GM19193 (cell line): ENCODE data around the gene MYD88.

Experiments
- POLR2A ChIP-seq: IDR thresholded peaks from 4 replicates; pipeline ENCODE4 v1.6.1; 2011; ENCODE audit not compliant: insufficient read depth, insufficient read length; ENCODE audit errors: extremely low read depth

MYD88 gene

DNA sequence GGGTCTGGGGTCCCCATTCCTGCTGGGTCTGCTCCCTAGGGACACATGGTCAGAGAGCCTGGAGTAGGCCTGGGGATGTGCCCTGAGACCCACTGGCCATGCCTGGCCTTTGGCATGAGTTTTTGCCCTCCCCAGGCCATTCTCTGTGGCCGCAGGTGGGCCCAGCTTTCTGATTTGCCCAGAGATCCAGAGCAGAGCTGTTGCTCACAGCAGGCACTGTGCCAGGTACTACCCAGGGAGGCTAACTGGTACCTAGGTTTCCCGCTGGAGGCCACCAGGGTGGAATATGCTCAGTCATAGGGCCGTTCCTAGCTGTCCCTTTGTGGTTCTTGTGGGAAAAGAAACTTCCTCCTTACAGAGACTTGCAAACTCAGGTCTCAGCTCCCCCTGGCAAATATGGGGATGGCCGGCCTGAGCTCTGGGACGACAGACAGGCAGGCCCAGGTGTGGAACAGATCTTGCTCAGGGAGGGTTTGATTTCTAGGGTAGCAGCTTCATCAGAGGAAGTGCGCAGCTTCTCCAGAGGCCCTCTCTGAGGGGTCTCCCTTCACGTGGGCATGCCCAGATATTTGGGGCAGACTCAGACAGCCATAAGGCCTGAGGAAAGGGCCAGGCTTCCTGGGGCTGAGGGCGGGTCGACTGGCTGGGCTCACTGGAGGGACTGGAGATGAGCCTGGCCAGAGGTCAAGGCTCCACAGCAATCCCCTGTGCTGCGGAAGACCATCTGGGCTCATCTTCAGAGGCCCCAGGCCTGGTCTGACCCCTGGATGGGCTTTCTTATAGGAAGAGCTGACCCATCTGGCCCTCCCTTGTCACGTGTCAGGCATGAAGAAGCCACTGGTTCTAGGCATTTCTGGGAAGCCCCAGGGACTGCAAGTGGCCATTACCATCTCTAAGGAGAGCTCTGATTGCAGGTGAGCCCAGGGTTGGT lies 29.5 kb upstream of the MYD88 start:
- TF ChIP-seq POLR2A = no peak

DNA sequence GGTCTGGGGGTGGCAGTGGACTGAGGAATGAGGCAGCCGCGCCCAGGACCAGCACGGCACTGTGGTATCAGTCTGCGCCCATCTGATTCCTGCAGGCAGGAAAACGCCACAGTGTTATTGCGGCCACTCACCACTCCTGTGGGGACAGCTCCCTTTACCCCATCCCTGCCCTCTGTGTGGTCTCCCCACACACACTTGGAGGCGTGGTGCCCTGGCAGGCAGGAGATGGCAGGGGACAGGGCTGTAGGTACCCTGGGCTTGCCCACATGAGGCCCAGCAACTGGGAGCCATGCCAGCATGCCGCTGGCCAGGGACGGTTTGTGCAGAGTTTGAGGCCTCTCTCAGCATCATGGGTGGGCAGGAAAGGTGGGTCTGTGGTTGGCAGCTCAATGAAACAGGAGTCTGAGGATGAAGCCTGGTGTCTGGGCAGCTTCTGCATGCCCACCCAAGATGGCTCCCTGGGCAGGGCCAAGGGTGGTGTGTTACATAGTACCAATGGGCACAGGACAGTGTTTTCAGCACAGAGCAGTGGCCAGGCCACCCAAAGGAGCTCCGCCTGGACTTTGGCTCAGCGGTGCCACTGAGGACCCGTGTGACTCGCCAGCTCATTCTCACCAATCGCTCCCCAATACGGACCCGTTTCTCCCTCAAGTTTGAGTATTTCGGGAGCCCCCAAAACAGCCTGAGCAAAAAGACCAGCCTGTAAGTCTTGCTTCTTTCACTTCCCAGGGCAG lies 28.7 kb upstream of the MYD88 start:
- no peak for TF ChIP-seq POLR2A

DNA sequence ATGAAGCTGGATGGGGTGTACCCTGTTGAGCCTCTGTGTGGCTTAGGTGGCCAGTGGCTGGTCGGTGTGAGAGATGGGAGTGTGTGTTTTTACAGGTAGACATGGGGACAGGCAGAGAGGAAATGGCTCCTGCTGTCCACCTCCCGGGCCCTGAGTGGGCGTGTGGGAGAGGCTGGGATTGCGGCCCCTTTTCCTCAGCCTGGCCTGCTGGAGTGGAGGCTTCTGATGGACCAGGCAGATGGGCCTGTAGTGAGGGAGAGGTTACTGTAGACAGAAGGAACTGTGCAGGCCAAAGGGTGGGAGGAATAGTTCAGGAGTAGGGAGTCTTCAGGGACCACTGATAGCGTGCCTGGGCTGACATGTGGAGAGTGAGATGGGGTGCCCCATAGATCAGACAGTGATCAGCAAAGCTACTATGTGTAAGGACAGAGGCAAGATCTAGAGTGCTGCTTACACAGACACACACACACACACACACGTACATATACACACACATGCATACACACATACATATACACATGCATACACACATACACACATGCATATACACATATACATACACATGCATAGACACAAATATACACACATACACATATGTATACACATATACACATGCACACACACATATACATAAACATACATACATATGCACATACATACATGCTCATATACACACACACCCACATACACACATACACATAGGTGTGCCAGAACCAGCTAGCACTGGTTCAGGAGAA lies 28.0 kb upstream of the MYD88 start:
- no peak for TF ChIP-seq POLR2A

DNA sequence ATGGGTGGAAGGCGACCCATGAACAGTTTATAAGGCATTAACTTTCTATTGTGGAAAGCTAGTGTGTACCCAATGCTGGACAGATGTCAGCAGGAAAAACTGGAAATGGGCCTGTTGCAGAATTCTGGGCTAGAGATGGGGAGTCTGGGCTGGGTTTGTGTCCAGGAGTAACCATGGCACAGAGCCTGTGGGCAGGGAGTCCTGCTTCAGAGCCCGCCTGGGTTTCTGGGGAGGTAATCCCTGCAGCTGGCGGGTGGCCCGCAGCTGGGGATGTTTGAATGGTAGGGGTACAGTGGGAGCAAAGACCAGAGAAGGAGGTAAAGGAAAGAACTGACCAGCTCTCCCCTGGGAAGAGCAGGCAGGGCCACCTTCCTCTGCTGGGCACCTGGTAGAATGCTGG lies 27.3 kb upstream of the MYD88 start:
- no peak for TF ChIP-seq POLR2A

DNA sequence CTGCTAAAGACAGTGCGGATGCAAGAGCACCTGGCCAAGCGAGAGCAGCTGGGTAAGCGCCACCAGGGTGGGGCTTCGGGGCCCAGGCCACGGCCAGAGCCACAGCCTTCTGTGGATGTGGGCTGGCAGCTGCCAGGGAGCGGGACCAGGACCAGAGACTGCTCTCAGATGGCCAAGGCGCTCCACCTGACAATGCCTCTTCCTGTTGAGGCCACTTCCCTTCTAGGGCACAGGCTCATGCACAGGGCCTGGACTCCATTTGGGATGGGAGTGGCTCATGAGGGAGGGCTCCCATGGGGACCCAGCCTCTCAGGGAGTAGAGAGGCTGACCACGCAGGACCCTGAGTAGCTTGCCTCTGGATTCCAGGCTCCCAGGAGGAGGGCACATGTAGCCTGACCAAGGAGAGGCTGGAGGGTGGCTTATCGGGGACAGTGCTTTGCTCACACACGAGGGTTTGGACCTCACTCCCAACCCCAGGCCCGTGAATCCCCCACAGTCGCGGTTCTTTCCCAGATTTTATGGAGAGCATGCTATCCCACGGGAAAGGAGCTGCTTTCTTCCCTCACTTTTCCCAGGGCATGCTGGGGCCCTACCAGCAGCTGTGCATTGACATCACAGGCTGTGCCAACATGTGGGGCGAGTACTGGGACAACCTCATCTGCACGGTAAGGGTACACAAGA lies 26.6 kb upstream of the MYD88 start:
- no peak for TF ChIP-seq POLR2A

DNA sequence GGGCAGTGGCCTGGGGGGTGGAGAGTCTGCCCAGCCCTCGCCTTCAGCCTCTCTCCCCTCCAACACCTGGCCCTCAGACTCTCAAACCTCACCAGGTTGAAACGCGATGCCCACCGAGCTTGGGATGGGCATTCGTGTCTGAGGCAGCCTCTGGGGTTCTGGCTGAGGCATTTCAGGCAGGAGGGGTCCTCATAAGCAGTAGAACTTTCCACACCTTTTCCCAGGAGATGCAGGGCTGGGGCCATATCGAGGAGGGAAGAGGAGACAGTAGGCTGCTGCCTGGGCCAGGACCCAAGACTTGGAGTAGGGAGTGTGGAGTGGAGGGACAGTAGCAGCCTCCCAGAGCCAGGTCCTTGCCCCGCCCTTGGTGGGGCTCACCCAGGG lies 26.1 kb upstream of the MYD88 start:
- no peak for TF ChIP-seq POLR2A

DNA sequence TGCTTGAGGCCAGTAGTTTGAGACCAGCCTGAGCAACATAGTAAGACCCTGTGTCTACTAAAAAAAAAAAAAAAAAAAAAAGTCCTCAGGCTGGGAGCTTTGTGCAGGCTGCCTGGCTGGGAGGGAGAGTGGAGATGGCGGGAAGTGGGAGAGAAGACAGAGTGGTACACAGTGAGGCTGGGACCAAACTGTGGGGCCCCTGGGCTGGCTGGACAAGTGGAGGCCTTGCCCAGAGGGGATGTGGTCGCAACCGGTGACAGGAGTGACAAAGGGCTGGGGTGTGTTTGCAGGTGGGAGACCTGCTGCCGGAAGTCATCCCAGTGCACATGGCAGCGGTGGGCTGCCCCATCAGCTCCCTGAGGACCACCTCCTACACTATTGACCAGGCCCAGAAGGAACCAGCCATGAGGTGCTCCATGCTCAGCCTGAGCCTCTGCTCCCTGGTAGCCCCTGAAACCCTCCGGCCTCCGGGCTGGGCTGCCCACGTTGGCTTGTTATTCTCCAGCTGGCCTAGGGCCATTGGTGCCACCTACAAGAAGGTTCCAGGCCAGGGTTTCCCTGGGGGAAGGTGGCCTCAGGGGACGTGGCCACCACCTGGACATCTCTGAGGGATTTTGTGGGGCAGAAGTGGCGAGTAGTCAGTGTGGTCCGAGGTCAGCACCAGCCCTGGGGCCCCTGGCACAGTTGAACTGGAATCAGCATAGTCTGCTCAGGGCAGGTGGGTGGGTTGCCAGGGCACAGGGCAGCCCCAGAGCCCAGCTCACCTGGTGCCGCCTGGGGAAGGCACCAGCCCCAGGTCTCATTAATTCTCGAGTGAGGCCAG lies 24.2 kb upstream of the MYD88 start:
- TF ChIP-seq POLR2A = no peak

DNA sequence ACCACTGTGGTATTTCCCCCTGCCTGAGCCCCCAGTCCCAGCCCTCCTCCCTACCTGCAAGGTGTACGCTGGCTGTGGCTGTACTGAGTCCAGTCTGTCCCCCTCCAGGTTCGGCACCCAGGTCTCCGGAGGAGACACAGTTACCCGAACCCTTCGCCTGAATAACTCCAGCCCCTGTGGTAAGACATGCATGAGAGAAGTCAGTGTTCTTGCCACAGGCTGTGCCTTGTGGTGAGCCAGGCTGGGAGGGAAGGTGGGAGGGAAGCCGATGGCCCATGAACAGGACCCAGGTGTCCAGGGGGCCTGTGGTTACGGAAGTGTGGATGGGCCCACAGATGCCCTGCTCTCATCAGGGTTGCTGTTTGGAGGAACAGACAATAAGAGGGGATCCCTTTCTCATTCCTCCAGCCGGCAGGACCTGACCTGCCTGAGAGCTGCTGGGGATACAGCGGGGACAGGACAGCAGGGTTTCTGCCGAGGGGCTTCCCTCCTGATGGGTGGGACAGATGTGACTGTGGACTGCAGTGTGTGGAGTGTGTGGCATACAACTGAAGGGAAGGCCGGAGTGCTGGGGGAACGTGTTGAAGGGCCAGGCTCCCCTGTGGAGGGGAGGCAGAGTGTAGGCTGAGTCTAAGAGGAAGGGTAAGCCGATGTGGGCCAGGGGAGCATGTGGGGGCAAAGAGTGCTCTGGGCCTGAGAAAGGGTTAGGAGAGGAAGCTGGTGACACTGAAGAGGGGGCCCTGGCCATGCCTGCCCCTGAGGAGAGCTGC lies 23.4 kb upstream of the MYD88 start:
- peak; percentile 13 for TF ChIP-seq POLR2A

DNA sequence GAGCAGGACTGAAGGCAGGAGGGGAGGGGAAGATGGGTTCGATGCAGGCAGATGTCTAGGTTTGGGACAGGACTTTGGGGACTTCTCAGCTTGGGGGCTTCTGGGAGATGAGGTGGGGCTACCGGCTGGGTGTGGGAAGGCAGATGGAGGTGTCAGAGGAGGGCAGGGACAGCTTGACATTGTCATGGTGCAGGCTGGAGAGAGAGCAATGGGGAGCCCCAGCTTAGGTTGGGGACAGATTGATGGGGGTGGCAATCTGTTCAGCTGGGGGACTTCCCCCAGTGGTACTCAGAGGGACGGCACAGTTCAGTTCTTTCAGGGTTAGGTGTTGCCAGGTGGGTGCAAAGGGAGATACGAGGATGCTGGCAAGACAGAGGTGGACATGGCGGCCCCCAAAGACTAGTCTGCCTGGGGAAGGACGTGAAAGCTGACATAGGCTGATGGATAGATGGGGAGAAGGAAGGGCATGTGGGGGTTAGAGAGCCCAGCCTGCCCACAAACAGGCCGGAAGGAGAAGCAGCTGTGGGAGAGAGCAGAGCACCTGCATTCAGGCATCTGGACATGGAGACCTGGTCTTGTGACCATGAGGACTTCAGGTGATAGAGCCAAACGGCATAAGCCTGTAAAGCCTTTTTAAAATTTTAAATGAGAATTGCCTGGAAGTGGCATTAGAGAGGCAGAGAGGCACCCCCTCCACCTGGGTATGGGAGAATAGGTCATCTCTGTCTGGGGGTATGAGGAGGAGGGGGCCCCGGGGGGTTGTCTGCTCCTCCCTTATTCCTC lies 22.6 kb upstream of the MYD88 start:
- TF ChIP-seq POLR2A = no peak

DNA sequence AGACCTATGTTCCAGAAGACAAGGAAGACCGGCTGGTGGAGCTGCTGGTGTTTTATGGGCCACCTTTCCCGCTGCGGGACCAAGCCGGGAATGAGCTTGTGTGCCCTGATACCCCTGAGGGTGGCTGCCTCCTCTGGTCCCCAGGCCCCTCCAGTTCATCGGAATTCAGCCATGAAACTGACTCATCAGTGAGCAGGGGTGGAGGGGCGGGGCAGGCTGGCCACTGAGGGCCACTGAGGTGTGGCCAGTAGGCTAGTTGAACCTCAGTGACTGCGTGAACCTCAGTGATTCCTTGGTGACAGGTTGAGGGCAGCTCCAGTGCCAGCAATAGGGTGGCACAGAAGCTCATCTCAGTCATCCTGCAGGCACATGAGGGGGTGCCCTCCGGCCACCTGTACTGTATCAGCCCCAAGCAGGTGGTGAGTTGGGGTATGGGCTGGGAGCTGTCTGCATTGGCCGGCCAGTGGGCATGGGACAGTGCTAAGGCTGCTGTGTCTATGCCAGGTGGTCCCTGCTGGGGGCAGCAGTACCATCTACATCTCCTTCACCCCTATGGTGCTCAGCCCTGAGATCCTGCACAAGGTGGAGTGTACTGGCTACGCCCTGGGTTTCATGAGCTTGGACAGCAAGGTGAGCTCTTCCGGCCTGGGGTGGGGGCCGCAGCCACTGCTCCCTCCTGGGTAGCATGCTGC lies 21.8 kb upstream of the MYD88 start:
- TF ChIP-seq POLR2A = no peak

DNA sequence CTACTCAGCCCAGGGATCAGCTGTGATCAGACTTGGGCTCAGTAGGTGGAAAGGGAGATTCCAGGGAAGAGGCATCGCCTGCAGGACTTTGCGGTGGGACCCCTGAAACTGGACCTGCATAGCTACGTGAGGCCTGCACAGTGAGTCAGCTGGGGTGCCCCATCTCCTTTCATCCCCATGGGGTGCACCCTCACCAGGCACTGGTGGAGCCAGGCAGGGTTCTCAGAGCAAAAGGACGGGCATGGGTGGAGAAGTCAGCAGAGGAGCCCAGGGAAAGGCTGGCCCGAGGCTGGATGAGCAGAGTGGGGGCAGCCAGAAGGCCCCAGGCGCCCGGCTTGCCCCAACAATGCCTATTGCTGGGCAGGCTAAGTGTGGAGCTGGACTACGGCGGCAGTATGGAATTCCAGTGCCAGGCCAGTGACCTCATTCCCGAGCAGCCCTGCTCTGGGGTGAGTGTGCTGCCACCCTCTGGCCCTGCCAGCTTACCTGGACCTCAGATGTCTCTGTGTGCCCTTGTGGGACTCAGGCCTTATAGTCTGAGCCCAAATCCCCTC lies 21.2 kb upstream of the MYD88 start:
- TF ChIP-seq POLR2A = no peak
